ENCODE data around the gene IKZF2. TPM values are rescaled to one million over a fixed set of nuclear protein-coding genes. Genes with fewer than 3 reads are reported as not detected.

Gene IKZF2
- total and polyA plus RNA-seq, 9 donors: 0.52 to 7.4 (median 5.0) TPM

GRCh38 chr2:213149294-213149875, 2.0 kb downstream of the IKZF2 start:
- Histone ChIP-seq H3K27me3 (no peaks in the 10 kb centered on the region), H3K4me3 (peak overlapping the region; percentile 94), H3K27ac (no peak overlapping the region), H3K9me3 (no peaks in the 10 kb centered on the region), H3K4me1 (ENCODE audit: insufficient read depth) (no peaks in the 10 kb centered on the region), H3K36me3 (no peaks in the 10 kb centered on the region)
- no peak for DNase-seq
- TF ChIP-seq EP300 (IDR thresholded peaks at IDR 0.05) (no peak), POLR2A (IDR thresholded peaks at IDR 0.05) (no peak)
- 34 to 50% (median 41%) methylated on average over 3 of the region's 3 CpGs for WGBS, 3 donors
- intact Hi-C loops (cut with DNase I): no loop called here

GRCh38 chr2:213148572-213149261, 2.7 kb downstream of the IKZF2 start:
- 59 to 67% (median 61%) methylated on average over 2 of the region's 2 CpGs for WGBS, 3 donors
- intact Hi-C loops (cut with DNase I): no loop called here
- no peak for DNase-seq
- H3K4me1 ChIP-seq (ENCODE audit: insufficient read depth): no peaks in the 10 kb centered on the region
- H3K36me3 ChIP-seq: no peaks in the 10 kb centered on the region
- TF ChIP-seq, protein P1, sequence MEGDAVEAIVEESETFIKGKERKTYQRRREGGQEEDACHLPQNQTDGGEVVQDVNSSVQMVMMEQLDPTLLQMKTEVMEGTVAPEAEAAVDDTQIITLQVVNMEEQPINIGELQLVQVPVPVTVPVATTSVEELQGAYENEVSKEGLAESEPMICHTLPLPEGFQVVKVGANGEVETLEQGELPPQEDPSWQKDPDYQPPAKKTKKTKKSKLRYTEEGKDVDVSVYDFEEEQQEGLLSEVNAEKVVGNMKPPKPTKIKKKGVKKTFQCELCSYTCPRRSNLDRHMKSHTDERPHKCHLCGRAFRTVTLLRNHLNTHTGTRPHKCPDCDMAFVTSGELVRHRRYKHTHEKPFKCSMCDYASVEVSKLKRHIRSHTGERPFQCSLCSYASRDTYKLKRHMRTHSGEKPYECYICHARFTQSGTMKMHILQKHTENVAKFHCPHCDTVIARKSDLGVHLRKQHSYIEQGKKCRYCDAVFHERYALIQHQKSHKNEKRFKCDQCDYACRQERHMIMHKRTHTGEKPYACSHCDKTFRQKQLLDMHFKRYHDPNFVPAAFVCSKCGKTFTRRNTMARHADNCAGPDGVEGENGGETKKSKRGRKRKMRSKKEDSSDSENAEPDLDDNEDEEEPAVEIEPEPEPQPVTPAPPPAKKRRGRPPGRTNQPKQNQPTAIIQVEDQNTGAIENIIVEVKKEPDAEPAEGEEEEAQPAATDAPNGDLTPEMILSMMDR (IDR thresholded peaks at IDR 0.05): no peak
- TF ChIP-seq EP300 (IDR thresholded peaks at IDR 0.05) (no peak), POLR2A (IDR thresholded peaks at IDR 0.05) (no peak)
- H3K27ac ChIP-seq: no peak overlapping the region
- H3K4me3 ChIP-seq: no peak overlapping the region
- no peaks in the 10 kb centered on the region for H3K9me3 ChIP-seq
- H3K27me3 ChIP-seq: no peaks in the 10 kb centered on the region

DNA sequence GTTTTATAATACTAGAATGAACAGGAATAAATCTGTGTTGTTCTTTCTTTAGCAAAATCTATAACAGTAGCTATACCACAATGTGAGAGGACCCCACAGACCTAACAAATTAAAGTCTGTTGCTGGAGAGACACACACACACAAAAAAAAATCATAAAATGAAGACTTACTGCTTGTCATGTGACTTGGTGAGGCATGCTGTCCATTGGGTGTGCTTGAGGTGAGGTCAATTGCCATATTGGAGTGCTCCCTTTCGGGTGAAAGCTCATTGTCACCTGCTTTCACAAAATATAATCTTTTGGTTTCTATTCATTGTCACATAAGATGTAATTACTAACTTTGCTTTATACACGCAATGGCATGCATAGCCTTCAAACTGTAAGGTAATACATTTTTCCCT, 3.9 kb downstream of the IKZF2 start:
- no peak for DNase-seq
- WGBS, 3 donors: 93 to 97% (median 95%) methylated on average over 2 of the region's 2 CpGs
- TF ChIP-seq, protein P1 (IDR thresholded peaks at IDR 0.05): no peak
- no peak for TF ChIP-seq EP300 (IDR thresholded peaks at IDR 0.05)
- TF ChIP-seq POLR2A (IDR thresholded peaks at IDR 0.05): no peak
- H3K27ac ChIP-seq: no peak overlapping the region
- no peaks in the 10 kb centered on the region for H3K4me1 ChIP-seq (ENCODE audit: insufficient read depth)
- no peaks in the 10 kb centered on the region for H3K27me3 ChIP-seq
- no peaks in the 10 kb centered on the region for H3K36me3 ChIP-seq
- no peaks in the 10 kb centered on the region for H3K9me3 ChIP-seq
- no peak overlapping the region for H3K4me3 ChIP-seq
- intact Hi-C loops (cut with DNase I): no loop called here

GRCh38 chr2:213145715-213146242, 5.6 kb downstream of the IKZF2 start:
- H3K27me3 ChIP-seq: no peaks in the 10 kb centered on the region
- no peak for DNase-seq
- no peaks in the 10 kb centered on the region for H3K4me1 ChIP-seq (ENCODE audit: insufficient read depth)
- H3K9me3 ChIP-seq: no peaks in the 10 kb centered on the region
- H3K27ac ChIP-seq: no peak overlapping the region
- WGBS, 3 donors: 61 to 69% (median 69%) methylated on average over 1 of the region's 1 CpG
- intact Hi-C loops (cut with DNase I): no loop called here
- no peaks in the 10 kb centered on the region for H3K36me3 ChIP-seq
- no peak overlapping the region for H3K4me3 ChIP-seq
- no peak for TF ChIP-seq POLR2A (IDR thresholded peaks at IDR 0.05)
- TF ChIP-seq, protein P1 (IDR thresholded peaks at IDR 0.05): no peak
- no peak for TF ChIP-seq EP300 (IDR thresholded peaks at IDR 0.05)

DNA sequence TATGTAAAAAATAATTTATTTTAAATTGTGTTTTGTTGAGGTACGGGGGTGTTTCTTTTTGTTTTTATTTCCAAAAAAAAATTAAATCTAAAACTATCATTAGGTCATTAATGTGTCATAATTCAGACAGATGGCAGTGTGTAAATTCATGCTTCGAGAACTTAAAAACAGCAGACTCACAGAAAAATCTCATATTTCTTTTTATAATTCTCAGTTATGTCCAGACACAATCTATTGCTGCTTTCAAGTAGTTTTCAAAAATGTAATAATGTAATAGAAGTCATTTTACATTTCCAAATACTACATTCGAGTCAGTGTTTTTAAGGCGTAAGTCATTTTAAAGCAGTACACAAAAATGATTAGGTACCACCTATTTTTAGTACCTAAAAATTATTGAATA, 14.3 kb downstream of the IKZF2 start:
- Histone ChIP-seq H3K36me3 (no peaks in the 10 kb centered on the region), H3K27ac (no peak overlapping the region), H3K27me3 (no peaks in the 10 kb centered on the region), H3K4me3 (no peak overlapping the region), H3K4me1 (ENCODE audit: insufficient read depth) (no peaks in the 10 kb centered on the region), H3K9me3 (no peaks in the 10 kb centered on the region)
- 75 to 82% (median 79%) methylated on average over 4 of the region's 4 CpGs for WGBS, 3 donors
- intact Hi-C loops (cut with DNase I): no loop called here
- TF ChIP-seq EP300 (IDR thresholded peaks at IDR 0.05) (no peak), POLR2A (IDR thresholded peaks at IDR 0.05) (no peak)
- TF ChIP-seq, protein P1 (IDR thresholded peaks at IDR 0.05): no peak
- no peak for DNase-seq

Data from ovary (tissue), 9 donors.